ENCODE measurements around the gene SPOUT1.

DNA sequence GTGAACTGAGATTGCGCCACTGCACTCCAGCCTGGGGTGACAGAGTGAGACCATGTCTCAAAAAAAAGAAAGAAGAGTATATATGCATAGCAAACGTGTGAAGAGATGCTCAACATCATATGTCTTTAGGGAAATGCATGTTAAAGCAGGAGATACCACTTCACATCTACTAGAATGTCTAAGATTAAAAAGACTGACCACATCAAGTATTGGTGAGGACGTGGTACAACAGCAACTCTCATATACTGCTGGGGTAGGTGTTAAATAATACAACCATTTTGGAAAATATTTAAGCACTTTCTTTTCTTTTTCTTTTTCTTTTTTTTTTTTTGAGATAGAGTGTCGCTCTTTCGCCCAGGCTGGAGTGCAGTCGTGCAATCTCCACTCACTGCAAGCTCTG, 44.2 kb downstream of the SPOUT1 start:
- TF ChIP-seq, protein P1, sequence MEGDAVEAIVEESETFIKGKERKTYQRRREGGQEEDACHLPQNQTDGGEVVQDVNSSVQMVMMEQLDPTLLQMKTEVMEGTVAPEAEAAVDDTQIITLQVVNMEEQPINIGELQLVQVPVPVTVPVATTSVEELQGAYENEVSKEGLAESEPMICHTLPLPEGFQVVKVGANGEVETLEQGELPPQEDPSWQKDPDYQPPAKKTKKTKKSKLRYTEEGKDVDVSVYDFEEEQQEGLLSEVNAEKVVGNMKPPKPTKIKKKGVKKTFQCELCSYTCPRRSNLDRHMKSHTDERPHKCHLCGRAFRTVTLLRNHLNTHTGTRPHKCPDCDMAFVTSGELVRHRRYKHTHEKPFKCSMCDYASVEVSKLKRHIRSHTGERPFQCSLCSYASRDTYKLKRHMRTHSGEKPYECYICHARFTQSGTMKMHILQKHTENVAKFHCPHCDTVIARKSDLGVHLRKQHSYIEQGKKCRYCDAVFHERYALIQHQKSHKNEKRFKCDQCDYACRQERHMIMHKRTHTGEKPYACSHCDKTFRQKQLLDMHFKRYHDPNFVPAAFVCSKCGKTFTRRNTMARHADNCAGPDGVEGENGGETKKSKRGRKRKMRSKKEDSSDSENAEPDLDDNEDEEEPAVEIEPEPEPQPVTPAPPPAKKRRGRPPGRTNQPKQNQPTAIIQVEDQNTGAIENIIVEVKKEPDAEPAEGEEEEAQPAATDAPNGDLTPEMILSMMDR (IDR thresholded peaks at IDR 0.05) = no peak
- no peak for TF ChIP-seq POLR2A (IDR thresholded peaks at IDR 0.05)

Data from tibial nerve (tissue), 3 donors.